ENCODE measurements around the gene RACGAP1.

The RACGAP1 gene

DNA sequence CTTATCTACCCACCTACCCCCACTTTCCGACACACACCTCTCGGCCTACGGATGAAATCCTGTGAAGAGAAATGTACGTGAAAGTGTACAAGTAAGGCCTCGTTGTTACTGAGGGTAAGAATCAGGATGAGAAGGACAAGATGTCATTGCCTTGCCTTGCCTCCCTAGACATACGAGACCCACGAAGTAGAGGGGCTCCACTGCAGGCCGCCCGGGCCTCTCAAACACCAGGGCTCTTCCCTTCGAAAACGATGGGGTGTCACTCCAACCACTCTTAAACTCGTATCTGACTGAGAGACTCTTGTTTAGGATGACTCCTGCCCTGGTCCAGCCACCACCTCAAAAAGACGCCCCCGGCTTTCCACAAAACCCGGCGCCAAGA is 498 bp downstream of the RACGAP1 start:
- Mint-ChIP-seq H3K9me3 (ENCODE audit: low read depth) (peaks cover 2% of the 10 kb centered on the region), H3K36me3 (peaks cover 2% of the 10 kb centered on the region), H3K4me1 (ENCODE audit: low read depth) (peaks cover 15% of the 10 kb centered on the region), H3K27ac (peak overlapping the region; percentile 96), H3K27me3 (no peaks in the 10 kb centered on the region), H3K4me3 (peak overlapping the region; percentile 100)

DNA sequence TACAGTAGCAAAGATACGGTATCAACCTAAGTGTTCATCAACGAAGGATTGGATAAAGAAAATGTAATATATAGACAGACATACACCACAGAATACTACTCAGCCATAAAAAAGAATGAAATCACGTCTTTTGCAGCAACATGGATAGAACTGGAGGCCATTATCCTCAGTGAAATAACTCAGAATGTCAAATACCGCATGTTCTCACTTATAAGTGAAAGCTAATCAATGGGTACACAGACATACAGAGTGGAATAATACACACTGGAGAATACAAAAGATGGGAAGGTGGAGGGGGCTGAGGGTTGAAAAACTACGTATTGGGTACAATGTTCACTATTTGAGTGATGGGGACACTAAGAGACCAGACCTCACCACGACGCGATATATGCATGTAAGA is 1.1 kb downstream of the RACGAP1 start:
- Mint-ChIP-seq H3K9me3 (ENCODE audit: low read depth) (peaks cover 2% of the 10 kb centered on the region), H3K27ac (no peak overlapping the region), H3K4me1 (ENCODE audit: low read depth) (peaks cover 15% of the 10 kb centered on the region), H3K4me3 (peak overlapping the region; percentile 100), H3K27me3 (no peaks in the 10 kb centered on the region), H3K36me3 (peaks cover 2% of the 10 kb centered on the region)

DNA sequence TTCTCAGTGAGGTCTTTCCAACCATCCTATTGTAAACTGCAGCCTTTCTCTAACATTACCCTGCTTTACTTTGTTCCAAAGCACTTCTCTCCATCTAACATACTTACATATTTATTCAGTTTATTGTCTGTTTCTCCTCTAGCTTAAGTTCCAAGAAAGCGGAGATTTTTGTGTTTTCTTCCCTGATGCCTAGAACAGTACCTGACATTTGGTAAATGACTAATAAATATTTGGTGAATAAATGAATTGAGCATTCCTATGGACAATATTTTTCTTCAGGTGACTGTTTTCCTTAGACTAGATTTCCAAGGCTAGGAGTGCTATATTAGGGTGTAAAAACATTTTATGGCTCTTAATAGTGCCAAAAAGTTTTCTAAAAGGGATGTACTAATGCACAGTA is 2.4 kb downstream of the RACGAP1 start:
- Mint-ChIP-seq H3K36me3 (peaks cover 2% of the 10 kb centered on the region), H3K4me1 (ENCODE audit: low read depth) (peaks cover 15% of the 10 kb centered on the region), H3K9me3 (ENCODE audit: low read depth) (peaks cover 2% of the 10 kb centered on the region), H3K4me3 (no peak overlapping the region), H3K27me3 (no peaks in the 10 kb centered on the region), H3K27ac (no peak overlapping the region)

DNA sequence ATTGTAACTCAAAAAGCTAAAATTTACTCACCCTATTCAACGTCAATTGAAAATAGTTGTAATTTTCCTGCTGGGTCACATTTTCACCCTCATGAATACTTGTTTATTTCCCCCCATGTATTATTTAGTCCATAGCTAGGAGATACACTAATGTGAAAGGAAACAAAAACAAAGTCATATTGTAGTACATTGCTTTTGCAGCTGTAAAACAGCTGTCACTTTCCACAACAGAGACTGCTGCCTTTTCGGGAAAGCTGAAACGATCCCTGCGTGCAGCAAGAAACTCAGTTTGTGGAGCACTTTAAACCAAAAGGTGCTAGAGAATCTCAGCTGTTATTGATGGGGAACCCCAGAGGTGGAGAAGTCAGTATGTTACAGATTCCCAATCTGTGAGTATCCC is 4.3 kb downstream of the RACGAP1 start:
- Mint-ChIP-seq H3K4me1 (ENCODE audit: low read depth) (peaks cover 15% of the 10 kb centered on the region), H3K9me3 (ENCODE audit: low read depth) (peaks cover 2% of the 10 kb centered on the region), H3K4me3 (no peak overlapping the region), H3K36me3 (peaks cover 5% of the 10 kb centered on the region), H3K27ac (no peak overlapping the region), H3K27me3 (no peaks in the 10 kb centered on the region)

DNA sequence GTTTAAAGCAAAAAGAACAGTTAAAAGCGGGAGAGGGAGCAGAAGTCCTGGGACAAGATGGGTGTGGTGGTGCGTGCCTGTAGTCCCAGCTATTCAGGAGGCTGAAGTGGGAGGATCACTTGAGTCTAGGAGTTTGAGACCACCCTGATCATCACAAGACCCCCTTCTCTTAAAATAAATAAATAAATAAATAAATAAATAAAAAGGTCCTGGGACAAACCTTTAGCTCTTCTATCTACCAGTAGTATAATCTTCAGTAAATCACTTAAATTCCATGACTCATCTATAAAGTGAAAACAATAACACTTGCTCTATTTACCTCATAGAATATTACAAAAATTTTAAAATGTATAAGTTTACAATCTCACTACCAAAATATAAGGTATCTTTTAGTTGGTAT is 5.8 kb downstream of the RACGAP1 start:
- Mint-ChIP-seq H3K27ac (no peak overlapping the region), H3K36me3 (peaks cover 2% of the 10 kb centered on the region), H3K27me3 (no peaks in the 10 kb centered on the region), H3K4me3 (no peak overlapping the region), H3K4me1 (ENCODE audit: low read depth) (peaks cover 6% of the 10 kb centered on the region), H3K9me3 (ENCODE audit: low read depth) (no peaks in the 10 kb centered on the region)

DNA sequence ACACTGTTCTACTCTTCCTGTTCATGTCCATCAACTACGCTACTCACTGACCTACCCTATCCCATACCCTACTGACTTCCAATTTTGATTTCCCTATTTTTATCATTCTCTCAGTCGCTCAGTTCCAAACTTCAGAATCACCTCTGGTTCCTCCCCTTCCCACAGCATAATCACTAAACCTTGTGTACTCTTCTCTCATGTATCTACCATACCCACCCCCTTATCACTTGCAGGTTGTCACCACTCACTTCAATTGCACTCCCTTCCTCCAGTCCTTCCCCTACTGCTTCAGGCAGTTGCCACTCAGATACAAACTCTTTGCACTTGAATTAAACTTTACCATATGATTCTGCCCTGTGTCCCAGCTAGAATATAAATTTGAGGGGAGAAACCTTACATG is 6.3 kb downstream of the RACGAP1 start:
- Mint-ChIP-seq H3K4me3 (no peak overlapping the region), H3K27me3 (no peaks in the 10 kb centered on the region), H3K27ac (no peak overlapping the region), H3K9me3 (ENCODE audit: low read depth) (no peaks in the 10 kb centered on the region), H3K4me1 (ENCODE audit: low read depth) (peaks cover under 1% of the 10 kb centered on the region), H3K36me3 (peaks cover 4% of the 10 kb centered on the region)

DNA sequence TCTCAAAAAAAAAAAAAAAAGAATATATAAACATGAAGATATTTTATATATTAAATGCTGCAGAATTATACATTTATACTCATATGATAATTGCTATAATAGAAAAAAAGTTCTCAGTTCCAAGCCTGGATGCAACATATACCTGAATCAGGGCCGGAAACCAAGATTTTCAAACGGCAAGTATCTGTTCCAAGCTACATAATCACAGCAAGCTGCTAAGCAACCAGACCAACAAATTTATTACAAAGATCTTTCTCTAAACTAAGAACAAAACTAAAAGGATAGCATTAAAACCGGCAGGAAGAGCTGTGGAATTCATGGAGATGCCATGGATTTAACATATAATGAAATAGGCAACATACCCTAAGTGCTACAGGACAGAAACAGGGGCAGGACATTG is 7.1 kb downstream of the RACGAP1 start:
- H3K27ac Mint-ChIP-seq: no peak overlapping the region
- peaks cover 10% of the 10 kb centered on the region for H3K36me3 Mint-ChIP-seq
- H3K4me3 Mint-ChIP-seq: no peak overlapping the region
- no peaks in the 10 kb centered on the region for H3K9me3 Mint-ChIP-seq (ENCODE audit: low read depth)
- H3K27me3 Mint-ChIP-seq: no peaks in the 10 kb centered on the region
- H3K4me1 Mint-ChIP-seq (ENCODE audit: low read depth): peaks cover 8% of the 10 kb centered on the region

DNA sequence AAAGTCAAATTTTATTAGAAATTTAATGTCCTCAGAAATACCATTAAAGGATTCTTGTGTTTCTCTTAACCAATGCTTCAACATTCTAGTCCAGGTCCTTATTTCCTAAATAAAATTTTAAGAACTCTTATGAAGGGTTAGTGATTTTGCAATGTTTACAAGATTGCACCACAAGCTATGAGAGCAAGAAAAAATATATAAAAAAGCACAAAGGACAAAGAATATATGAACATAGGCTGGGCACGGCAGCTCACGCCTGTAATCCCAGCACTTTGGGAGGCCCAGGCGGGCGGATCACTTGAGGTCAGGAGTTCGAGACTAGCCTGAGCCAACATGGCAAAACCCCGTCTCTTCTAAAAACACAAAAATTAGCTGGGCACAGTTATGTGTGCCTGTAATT is 7.7 kb downstream of the RACGAP1 start:
- Mint-ChIP-seq H3K4me1 (ENCODE audit: low read depth) (peaks cover 8% of the 10 kb centered on the region), H3K4me3 (no peak overlapping the region), H3K27ac (no peak overlapping the region), H3K9me3 (ENCODE audit: low read depth) (no peaks in the 10 kb centered on the region), H3K36me3 (peaks cover 10% of the 10 kb centered on the region), H3K27me3 (no peaks in the 10 kb centered on the region)

DNA sequence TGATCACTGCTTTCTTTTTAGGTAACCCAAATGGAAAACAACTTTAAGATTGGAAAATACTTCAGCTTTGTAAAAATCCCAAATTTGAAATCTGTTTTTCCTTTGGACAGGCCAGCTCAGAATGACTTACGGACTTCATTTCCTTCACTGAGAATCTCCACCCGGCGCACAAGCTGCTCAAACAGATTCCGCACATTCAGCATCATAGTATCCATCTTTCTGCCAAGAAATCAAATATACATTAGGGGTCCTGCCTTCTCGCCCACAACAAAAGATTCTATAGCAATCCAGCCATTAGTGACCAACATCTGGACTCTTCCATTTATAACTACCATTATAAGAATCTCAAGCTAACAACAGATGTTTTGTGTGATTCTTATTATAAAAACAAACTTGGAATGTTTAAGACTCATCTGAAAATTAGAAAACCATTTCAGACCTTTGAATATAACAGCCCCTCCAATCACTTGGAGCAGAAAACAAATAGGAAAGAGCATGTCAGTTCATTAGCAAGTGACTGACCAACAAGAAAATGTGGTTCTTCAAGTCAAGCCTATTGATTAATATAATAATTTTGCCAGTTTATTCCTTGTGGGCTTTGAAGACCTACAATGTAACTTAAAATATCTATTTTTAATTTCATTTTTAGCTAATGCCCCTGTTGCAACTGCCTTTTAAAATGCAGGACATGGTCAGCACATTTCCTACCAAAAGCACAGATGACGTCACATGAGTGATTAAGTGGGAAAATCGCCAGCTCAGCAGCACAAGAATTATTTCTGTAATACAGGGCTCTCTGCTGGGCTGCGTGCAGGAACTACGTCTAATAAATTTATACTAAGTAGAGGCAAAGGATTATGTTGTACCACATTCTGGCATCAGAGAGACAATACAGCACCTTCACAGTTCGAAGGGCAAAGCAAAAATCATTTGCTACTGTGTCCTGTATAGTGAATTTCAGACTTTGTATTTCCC is 8.5 kb downstream of the RACGAP1 start:
- Mint-ChIP-seq H3K27me3 (no peaks in the 10 kb centered on the region), H3K4me3 (no peak overlapping the region), H3K27ac (no peak overlapping the region), H3K4me1 (ENCODE audit: low read depth) (peaks cover 8% of the 10 kb centered on the region), H3K36me3 (peaks cover 10% of the 10 kb centered on the region), H3K9me3 (ENCODE audit: low read depth) (no peaks in the 10 kb centered on the region)

DNA sequence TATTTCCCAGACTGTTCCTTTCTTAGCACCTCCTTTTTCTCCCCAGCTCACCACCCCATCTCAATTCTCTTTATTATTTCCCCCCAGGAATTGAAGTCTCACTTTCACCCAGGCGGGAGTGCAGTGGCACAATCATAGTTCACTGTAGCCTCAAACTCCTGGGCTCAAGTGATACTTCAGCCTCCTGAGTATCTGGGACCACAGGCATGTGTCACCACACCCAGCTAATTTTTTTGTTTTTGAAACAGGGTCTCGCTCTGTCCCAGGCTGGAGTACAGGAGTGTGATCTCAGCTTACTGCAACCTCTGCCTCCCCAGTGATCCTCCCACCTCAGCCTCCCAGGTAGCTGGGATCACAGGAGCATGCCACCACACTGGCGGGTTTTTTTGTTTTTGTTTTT is 11.0 kb downstream of the RACGAP1 start:
- Mint-ChIP-seq H3K9me3 (ENCODE audit: low read depth) (no peaks in the 10 kb centered on the region), H3K4me3 (no peak overlapping the region), H3K4me1 (ENCODE audit: low read depth) (peaks cover 8% of the 10 kb centered on the region), H3K36me3 (peaks cover 10% of the 10 kb centered on the region), H3K27ac (no peak overlapping the region), H3K27me3 (no peaks in the 10 kb centered on the region)

DNA sequence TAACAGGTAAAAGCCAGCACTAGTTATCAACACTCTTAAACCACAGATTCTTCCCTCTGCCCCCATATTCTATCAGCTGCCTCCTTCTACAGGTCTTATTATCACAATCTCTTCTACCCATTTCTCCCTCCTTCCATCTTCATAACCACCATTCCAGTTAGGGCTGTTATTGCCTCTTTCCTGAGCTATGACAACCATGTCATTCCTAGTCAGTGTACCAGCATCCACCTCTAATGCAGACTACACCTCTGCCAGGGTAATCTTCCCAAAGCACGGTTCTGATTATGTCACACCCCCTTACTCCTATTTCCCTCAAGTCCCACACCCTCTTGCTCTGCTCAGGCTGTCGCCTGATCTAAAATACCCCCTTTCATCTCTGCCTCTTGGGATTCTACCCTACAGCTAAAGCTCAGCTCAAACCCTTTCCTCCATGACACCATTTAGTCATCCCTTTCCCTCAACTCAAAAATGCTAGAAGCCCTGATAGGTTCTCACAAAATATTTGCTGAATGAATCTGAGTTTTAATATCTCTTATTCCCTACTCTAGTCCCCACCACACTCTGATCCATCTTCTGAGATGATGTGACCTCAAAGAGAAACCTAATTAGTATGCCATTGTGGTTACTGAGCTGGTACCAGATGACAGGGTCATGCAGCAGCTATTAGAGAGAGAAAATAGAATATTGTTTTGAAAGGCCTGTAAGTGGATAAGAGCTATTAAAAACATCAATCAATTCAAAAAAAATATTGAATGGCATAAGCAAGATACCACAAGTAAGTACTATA is 11.7 kb downstream of the RACGAP1 start:
- Mint-ChIP-seq H3K36me3 (peaks cover 10% of the 10 kb centered on the region), H3K9me3 (ENCODE audit: low read depth) (no peaks in the 10 kb centered on the region), H3K27me3 (no peaks in the 10 kb centered on the region), H3K4me3 (no peak overlapping the region), H3K4me1 (ENCODE audit: low read depth) (peaks cover 8% of the 10 kb centered on the region), H3K27ac (no peak overlapping the region)

DNA sequence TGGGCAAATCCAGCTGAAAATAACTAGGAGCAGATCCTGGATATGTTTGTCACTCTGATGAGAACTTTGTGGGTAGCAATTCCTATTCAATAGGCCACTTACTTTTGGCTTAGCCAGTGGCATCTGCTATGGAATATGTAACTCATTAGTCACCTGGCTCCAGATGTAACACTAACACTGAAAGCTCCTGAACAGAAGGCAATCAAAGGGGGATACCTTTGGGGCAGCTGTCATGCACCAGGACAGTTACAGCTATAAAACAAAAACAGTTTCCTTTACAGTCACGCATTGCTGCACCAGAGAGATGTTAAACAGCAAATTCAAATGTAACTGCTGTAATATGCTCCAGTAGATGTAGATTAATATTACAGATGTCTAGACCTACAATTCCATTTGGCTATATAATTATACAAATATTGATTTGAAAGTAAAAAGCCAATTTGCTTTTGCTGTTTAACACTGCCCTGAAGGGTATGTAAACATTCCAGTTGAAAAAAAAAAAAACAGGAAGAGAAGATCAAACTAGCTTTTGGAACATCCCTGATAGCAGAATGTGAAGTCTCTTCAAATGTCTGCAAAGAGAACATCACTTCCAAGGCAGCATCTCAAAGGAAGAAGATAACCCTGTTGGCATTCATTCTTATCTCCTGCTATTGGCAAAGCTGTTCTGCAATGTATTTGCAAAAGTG is 18.4 kb downstream of the RACGAP1 start:
- Mint-ChIP-seq H3K27ac (no peak overlapping the region), H3K27me3 (no peaks in the 10 kb centered on the region)

DNA sequence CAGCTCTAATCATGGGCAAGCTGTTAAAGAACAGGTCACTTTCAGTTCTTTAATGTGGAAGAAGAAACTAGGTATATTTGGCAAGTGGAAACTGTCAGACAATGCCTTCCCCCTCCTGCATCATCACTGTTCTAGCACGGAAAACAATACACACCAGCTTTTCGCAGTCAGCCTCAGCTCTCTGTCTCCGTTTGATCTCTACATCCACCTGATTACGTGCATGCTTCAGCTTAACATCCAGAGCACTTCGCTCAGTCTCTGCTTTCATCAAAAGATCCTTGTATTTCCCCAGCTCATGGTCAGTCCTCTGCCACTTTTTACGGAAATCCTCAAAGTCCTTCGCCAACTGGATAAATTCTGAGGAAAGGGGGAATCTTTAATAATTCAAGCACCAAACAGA is 19.0 kb downstream of the RACGAP1 start:
- no peaks in the 10 kb centered on the region for H3K4me1 Mint-ChIP-seq (ENCODE audit: low read depth)
- peaks cover 5% of the 10 kb centered on the region for H3K36me3 Mint-ChIP-seq
- H3K27me3 Mint-ChIP-seq: no peaks in the 10 kb centered on the region
- no peak overlapping the region for H3K4me3 Mint-ChIP-seq
- no peaks in the 10 kb centered on the region for H3K9me3 Mint-ChIP-seq (ENCODE audit: low read depth)
- no peak overlapping the region for H3K27ac Mint-ChIP-seq

More for the DNA sequence above, 18.4 kb downstream of the RACGAP1 start:
- Mint-ChIP-seq H3K4me1 (ENCODE audit: low read depth) (no peaks in the 10 kb centered on the region), H3K9me3 (ENCODE audit: low read depth) (no peaks in the 10 kb centered on the region), H3K4me3 (no peak overlapping the region), H3K36me3 (peaks cover 4% of the 10 kb centered on the region)

DNA sequence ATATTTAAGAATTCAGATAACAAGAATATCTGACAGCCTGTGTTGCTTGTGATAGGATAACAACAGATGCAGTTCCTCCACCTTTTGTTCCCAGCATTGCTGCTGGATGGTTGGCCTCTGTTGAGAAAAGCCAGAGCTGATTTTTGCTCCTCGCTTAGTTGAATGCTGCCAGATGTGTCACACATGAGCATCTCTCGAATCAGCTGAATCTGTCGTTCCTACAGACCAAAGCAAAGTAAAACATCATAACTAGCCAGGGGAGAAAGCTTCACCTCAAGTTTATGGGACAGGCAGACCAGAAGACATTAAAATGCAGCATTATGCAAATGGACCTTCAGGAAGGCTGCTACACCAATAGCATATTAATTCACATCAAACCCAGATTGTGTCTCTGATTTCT is 20.1 kb downstream of the RACGAP1 start:
- H3K4me3 Mint-ChIP-seq: no peak overlapping the region
- H3K36me3 Mint-ChIP-seq: peaks cover 6% of the 10 kb centered on the region
- no peak overlapping the region for H3K27ac Mint-ChIP-seq
- H3K4me1 Mint-ChIP-seq (ENCODE audit: low read depth): no peaks in the 10 kb centered on the region
- H3K27me3 Mint-ChIP-seq: no peaks in the 10 kb centered on the region
- no peaks in the 10 kb centered on the region for H3K9me3 Mint-ChIP-seq (ENCODE audit: low read depth)

DNA sequence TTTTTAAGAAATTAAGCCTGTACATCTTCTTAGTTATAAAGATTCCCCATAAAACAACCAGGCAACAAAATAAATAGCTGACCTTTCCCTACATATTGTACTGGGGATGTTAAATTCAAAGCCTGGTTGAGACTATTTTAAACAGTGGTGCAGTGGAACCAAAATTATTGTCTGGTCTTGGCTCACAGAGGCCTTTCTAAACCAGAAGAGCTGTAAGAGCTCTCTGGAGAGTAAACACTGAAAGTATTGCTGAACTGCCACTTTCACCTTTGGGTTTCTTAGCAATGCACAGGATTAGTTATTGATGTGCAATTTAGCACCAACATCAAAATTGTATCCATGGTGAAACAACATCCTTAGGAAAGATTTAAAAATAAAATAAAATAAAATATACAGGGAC is 20.6 kb downstream of the RACGAP1 start:
- no peaks in the 10 kb centered on the region for H3K27me3 Mint-ChIP-seq
- H3K27ac Mint-ChIP-seq: no peak overlapping the region
- H3K4me3 Mint-ChIP-seq: no peak overlapping the region
- H3K9me3 Mint-ChIP-seq (ENCODE audit: low read depth): no peaks in the 10 kb centered on the region
- peaks cover 6% of the 10 kb centered on the region for H3K36me3 Mint-ChIP-seq
- no peaks in the 10 kb centered on the region for H3K4me1 Mint-ChIP-seq (ENCODE audit: low read depth)
